Suprapubic skin (tissue), 4 donors: ENCODE results near the gene NSA2. TPM values are rescaled to one million over a fixed set of nuclear protein-coding genes. Genes with fewer than 3 reads are reported as not detected.
"Not testable (repeated sequence)": the region's sequence is repeated elsewhere in the genome, so short reads cannot be mapped to it uniquely, and the experiment has no call there.

Experiments
- DNase-seq, 2 donors: peaks; one replicate each; pipeline ENCODE4 v3.0.0-alpha.2; 2019; ENCODE audit warnings: low spot score in 2 of 2
- H3K27ac ChIP-seq: fragments of 200-600 bp; sonication (generic); one replicate; pipeline ENCODE4 v1.5.1; 2019
- H3K27me3 ChIP-seq: fragments of 200-600 bp; sonication (generic); one replicate; pipeline ENCODE4 v1.5.1; 2019
- H3K36me3 ChIP-seq: fragments of 200-600 bp; sonication (generic); one replicate; pipeline ENCODE4 v1.5.1; 2019
- H3K4me1 ChIP-seq: fragments of 200-600 bp; sonication (generic); one replicate; pipeline ENCODE4 v1.5.1; 2019
- H3K4me3 ChIP-seq: fragments of 200-600 bp; sonication (generic); one replicate; pipeline ENCODE4 v1.5.1; 2019; ENCODE audit warnings: mild to moderate bottlenecking
- H3K9me3 ChIP-seq: fragments of 200-600 bp; sonication (generic); one replicate; pipeline ENCODE4 v1.5.1; 2019
- EP300 ChIP-seq: sonication (generic); formaldehyde crosslinking; IDR thresholded peaks from one replicate; pipeline ENCODE4 v1.6.1; 2017; ENCODE audit warnings: antibody characterized with exemption
- POLR2A ChIP-seq, 2 donors: fragments of 450-650 bp; IDR thresholded peaks; one replicate each; pipeline ENCODE4 v1.6.1; 2017; ENCODE audit warnings: antibody characterized with exemption in 2 of 2, mild to moderate bottlenecking in 2 of 2, moderate library complexity in 2 of 2
- POLR2AphosphoS5 ChIP-seq, 3 donors: sonication (generic); formaldehyde crosslinking; IDR thresholded peaks; one replicate each; pipeline ENCODE4 v1.6.1; 2017; ENCODE audit warnings: antibody characterized with exemption in 3 of 3
- WGBS: methylation state at CpG from one replicate; pipeline ENCODE4 v1.1.5; 2018; 5-methylcytosine and 5-hydroxymethylcytosine counted together
- total RNA-seq, 4 donors: library from RNA; depleted of rRNA; stranded (reverse); fragments of >200 nt; gene quantifications; one replicate each; pipeline ENCODE4 v1.1.0, GENCODE V29; 2016
- TF ChIP-seq, protein P1 (sequence below), 2 donors: fragments of 200-600 bp in 1 of 2; fragments of 450-650 bp in 1 of 2; sonication (generic) in 1 of 2; IDR thresholded peaks; one replicate each; pipeline ENCODE4 v1.5.1; 2016 to 2019; ENCODE audit warnings: antibody characterized with exemption in 2 of 2, mild to moderate bottlenecking in 1 of 2, moderate library complexity in 1 of 2

The NSA2 gene
- total RNA-seq, 4 donors from 2014 or later: 47.5 to 93.8 (median 70.2) TPM

DNA sequence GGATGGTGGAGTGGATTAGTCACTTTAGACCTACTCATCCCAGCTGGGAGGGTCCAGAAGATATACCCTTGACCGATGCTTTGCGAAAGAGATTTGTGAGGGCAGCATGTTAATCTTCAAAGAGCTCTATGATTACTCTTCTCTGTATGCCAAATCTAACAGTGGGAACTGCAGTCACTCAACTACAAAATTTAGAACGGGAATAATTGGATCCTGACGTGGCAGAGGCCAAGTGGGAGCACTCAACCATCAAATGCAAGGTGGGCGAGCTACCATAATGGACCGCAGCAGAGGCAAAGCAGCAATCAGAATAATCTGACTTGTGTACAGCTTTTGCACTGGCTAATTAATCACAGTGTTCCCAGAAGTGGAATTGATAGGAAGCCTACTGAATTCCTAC lies 20.4 kb downstream of the NSA2 start:
- Histone ChIP-seq H3K27me3 (no peaks in the 10 kb centered on the region), H3K4me1 (no peaks in the 10 kb centered on the region), H3K4me3 (no peak overlapping the region), H3K36me3 (no peaks in the 10 kb centered on the region), H3K9me3 (no peaks in the 10 kb centered on the region), H3K27ac (no peak overlapping the region)
- DNase-seq: no peak
- TF ChIP-seq POLR2AphosphoS5 (IDR thresholded peaks at IDR 0.05) (no peak), EP300 (no peak), POLR2A (IDR thresholded peaks at IDR 0.05) (no peak)
- TF ChIP-seq, protein P1, sequence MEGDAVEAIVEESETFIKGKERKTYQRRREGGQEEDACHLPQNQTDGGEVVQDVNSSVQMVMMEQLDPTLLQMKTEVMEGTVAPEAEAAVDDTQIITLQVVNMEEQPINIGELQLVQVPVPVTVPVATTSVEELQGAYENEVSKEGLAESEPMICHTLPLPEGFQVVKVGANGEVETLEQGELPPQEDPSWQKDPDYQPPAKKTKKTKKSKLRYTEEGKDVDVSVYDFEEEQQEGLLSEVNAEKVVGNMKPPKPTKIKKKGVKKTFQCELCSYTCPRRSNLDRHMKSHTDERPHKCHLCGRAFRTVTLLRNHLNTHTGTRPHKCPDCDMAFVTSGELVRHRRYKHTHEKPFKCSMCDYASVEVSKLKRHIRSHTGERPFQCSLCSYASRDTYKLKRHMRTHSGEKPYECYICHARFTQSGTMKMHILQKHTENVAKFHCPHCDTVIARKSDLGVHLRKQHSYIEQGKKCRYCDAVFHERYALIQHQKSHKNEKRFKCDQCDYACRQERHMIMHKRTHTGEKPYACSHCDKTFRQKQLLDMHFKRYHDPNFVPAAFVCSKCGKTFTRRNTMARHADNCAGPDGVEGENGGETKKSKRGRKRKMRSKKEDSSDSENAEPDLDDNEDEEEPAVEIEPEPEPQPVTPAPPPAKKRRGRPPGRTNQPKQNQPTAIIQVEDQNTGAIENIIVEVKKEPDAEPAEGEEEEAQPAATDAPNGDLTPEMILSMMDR (IDR thresholded peaks at IDR 0.05): no peak
- 94% methylated on average over 6 of the region's 6 CpGs for WGBS

DNA sequence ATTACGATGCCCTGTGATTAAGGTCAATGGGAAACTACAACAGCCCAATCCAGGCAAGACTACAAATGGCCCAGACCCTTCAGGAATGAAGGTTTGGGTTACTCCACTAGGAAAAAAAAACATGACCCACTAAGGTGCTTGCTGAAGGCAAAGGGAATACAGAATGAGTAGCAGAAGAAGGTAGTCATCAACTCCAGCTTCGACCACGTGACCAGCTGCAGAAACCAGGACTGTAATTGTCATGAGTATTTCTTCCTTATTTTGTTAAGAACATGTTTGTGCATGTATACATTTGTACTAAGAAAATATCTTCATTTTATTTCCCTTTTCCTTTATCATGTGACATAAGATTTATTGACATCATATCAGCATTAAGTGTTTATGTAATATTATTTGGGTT lies 24.6 kb downstream of the NSA2 start:
- not testable (repeated sequence) for H3K27me3 ChIP-seq, H3K27ac ChIP-seq, H3K4me3 ChIP-seq, DNase-seq, H3K4me1 ChIP-seq, H3K36me3 ChIP-seq, H3K9me3 ChIP-seq
- WGBS: 86% methylated on average over 3 of the region's 3 CpGs

DNA sequence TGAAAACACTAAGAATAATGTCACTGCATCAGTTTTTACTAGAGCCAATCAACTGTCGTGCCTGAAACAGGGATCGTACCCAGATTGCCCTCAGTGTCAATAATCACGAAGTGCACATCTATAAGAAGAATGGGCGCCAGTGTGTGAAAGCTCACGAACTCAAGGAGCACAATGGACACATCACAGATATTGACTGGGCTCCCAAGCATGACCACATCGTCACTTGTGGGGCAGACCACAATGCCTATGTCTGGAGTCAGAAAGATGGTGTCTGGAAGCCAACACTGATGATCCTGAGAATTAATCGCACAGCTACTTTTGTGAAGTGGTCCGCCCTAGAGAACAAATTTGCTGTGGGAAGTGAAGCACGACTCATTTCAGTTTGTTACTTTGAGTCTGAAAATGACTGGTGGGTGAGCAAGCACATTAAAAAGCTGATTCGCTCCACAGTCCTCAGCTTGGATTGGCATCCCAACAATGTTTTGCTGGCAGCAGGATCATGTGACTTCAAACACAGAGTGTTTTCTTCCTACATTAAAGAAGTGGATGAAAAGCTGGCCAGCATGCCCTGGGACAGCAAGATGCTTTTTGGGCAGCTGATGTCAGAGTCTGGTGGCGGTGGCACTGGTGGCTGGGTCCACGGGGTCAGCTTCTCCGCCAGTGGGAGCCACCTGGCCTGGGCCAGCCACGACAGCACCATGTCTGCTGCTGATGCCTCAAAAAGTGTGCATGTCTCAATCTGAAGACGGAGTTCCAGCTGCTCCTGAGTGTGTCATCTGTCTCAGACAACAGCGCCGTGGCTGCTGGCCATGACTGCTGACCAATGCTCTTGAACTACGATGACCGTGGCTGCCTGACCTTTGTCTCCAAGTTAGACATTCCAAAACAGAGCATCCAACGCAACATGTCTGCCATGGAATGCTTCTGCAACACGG lies 32.2 kb downstream of the NSA2 start:
- no peaks in the 10 kb centered on the region for H3K4me1 ChIP-seq
- WGBS: 93% methylated on average over 20 of the region's 21 CpGs
- DNase-seq: no peak
- H3K27ac ChIP-seq: no peak overlapping the region
- H3K27me3 ChIP-seq: no peaks in the 10 kb centered on the region
- H3K4me3 ChIP-seq: no peak overlapping the region
- TF ChIP-seq POLR2A (IDR thresholded peaks at IDR 0.05): no peak
- TF ChIP-seq POLR2AphosphoS5 (IDR thresholded peaks at IDR 0.05): no peak
- no peak for TF ChIP-seq EP300
- TF ChIP-seq, protein P1 (IDR thresholded peaks at IDR 0.05): no peak
- no peaks in the 10 kb centered on the region for H3K9me3 ChIP-seq
- H3K36me3 ChIP-seq: no peaks in the 10 kb centered on the region

DNA sequence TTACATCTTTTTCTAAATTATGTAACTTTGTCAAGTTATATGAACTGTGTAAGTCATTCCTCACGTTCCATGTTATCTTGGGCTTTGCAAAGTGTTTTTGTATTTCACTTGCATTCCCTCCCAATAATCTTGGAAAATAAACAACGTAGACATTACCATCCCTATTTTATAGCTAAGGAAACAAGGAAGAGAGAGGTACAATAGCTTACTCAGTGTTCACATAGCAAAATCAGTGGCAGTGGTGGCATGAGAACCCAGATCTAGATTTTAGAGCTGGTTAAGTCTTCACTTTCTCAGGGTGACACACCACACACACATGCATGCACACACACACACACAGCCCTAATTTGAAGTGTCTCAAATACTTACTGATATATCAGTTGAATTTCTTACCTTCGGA lies 34.1 kb downstream of the NSA2 start:
- Histone ChIP-seq H3K4me1 (no peaks in the 10 kb centered on the region), H3K27me3 (no peaks in the 10 kb centered on the region), H3K36me3 (no peaks in the 10 kb centered on the region), H3K27ac (no peak overlapping the region), H3K4me3 (no peak overlapping the region), H3K9me3 (no peaks in the 10 kb centered on the region)
- TF ChIP-seq, protein P1 (IDR thresholded peaks at IDR 0.05): no peak
- TF ChIP-seq EP300 (no peak), POLR2AphosphoS5 (IDR thresholded peaks at IDR 0.05) (no peak), POLR2A (IDR thresholded peaks at IDR 0.05) (no peak)
- no peak for DNase-seq
- 79% methylated on average over 3 of the region's 3 CpGs for WGBS

DNA sequence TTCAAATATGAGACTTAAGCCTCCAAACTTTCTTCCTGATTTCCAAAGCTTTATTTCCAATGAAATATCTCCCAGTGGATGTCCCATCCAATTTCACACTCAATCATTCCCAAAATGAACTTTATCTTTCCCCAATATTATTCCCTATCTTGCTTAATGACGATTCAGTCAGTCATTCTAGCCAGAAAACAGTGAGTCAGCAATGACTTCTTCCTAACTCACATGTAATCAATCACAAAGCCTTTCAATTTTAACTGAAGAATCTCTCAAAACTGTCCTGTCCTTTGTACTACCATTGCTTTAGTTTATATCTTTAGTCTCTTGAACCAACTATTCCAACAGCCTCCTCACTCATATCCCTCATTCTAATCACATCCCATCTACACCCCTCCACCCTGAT lies 34.9 kb downstream of the NSA2 start:
- TF ChIP-seq POLR2A (IDR thresholded peaks at IDR 0.05): no peak
- no peak for TF ChIP-seq POLR2AphosphoS5 (IDR thresholded peaks at IDR 0.05)
- TF ChIP-seq, protein P1 (IDR thresholded peaks at IDR 0.05): no peak
- no peak for TF ChIP-seq EP300
- no peaks in the 10 kb centered on the region for H3K9me3 ChIP-seq
- 16% methylated on average over 1 of the region's 1 CpG for WGBS
- H3K4me3 ChIP-seq: no peak overlapping the region
- no peaks in the 10 kb centered on the region for H3K36me3 ChIP-seq
- no peaks in the 10 kb centered on the region for H3K27me3 ChIP-seq
- no peak for DNase-seq
- H3K27ac ChIP-seq: no peak overlapping the region
- H3K4me1 ChIP-seq: no peaks in the 10 kb centered on the region
